PC-3 (cell line): Measurements from ENCODE around the gene LHFPL2. TPM values are rescaled to one million over a fixed set of nuclear protein-coding genes. Genes with fewer than 3 reads are reported as not detected.
"Not testable (repeated sequence)": the region's sequence is repeated elsewhere in the genome, so short reads cannot be mapped to it uniquely, and the experiment has no call there.

Experiments
- ATAC-seq: fragments of 200-7000 bp; cut with Tn5 transposase; 2 replicates; pipeline ENCODE4 v1.9.1; 2020; ENCODE audit warnings: mild to moderate bottlenecking, moderate library complexity
- BruUV-seq: library from RNA; stranded (reverse); fragments of 400-500 nt; replicated peaks from 2 replicates; lab custom pipeline; 2021; lab: Mats Ljungman, UMichigan
- CTCF ChIA-PET: fragments of 300-600 bp; sonication (Branson Sonifier 250); formaldehyde crosslinking; loops from one replicate; lab custom pipeline; 2022; ENCODE audit warnings: antibody characterized with exemption; lab: Charles Lee
- POLR2A ChIA-PET: fragments of 300-600 bp; sonication (Branson Sonifier 250); formaldehyde crosslinking; loops from one replicate; lab custom pipeline; 2022; ENCODE audit warnings: antibody characterized with exemption; ENCODE audit not compliant: unreplicated experiment; lab: Charles Lee
- DNase-seq: peaks from one replicate; pipeline ENCODE4 v3.0.0-alpha.2; 2015
- H2AFZ ChIP-seq: fragments of 300-600 bp; sonication (generic); 2 replicates; pipeline ENCODE4 v1.6.0; 2016; ENCODE audit warnings: antibody characterized with exemption, low read length
- H3F3A ChIP-seq: fragments of 300-600 bp; sonication (generic); one replicate; pipeline ENCODE4 v1.6.0; 2017; ENCODE audit warnings: antibody characterized with exemption, low read length, control low read depth, mild to moderate bottlenecking; ENCODE audit not compliant: unreplicated experiment
- H3K27ac ChIP-seq: fragments of 300-600 bp; sonication (generic); 2 replicates; pipeline ENCODE4 v1.5.1; 2016; ENCODE audit warnings: mild to moderate bottlenecking, low read length
- H3K27me3 ChIP-seq: fragments of 300-600 bp; sonication (generic); 2 replicates; pipeline ENCODE4 v1.6.1; 2016; ENCODE audit warnings: low read length, mixed read lengths
- H3K36me3 ChIP-seq: fragments of 300-600 bp; sonication (generic); 2 replicates; pipeline ENCODE4 v1.6.1; 2016; ENCODE audit warnings: low read depth, mixed run types, low read length, mixed read lengths
- H3K4me1 ChIP-seq: fragments of 300-600 bp; sonication (generic); 2 replicates; pipeline ENCODE4 v1.5.1; 2016; ENCODE audit warnings: low read length; ENCODE audit not compliant: insufficient read depth
- H3K4me2 ChIP-seq: fragments of 300-600 bp; sonication (generic); 2 replicates; pipeline ENCODE4 v1.6.0; 2016; ENCODE audit warnings: low read length
- H3K4me3 ChIP-seq: fragments of 300-600 bp; sonication (generic); 2 replicates; pipeline ENCODE4 v1.5.1; 2016; ENCODE audit warnings: mild to moderate bottlenecking, low read length, mixed read lengths
- H3K79me2 ChIP-seq: fragments of 300-600 bp; sonication (generic); 2 replicates; pipeline ENCODE4 v1.6.1; 2017; ENCODE audit warnings: low read length, mixed read lengths
- H3K9ac ChIP-seq: fragments of 300-600 bp; sonication (generic); 2 replicates; pipeline ENCODE4 v1.6.0; 2016; ENCODE audit warnings: mild to moderate bottlenecking, low read length
- H3K9me2 ChIP-seq: fragments of 300-600 bp; sonication (generic); replicated peaks from 2 replicates; pipeline ENCODE4 v1.6.1; 2016; ENCODE audit warnings: mixed run types, low read length, mixed read lengths
- H3K9me3 ChIP-seq: fragments of 300-600 bp; sonication (generic); 2 replicates; pipeline ENCODE4 v1.6.1; 2016; ENCODE audit warnings: low read length, mixed read lengths
- H4K20me1 ChIP-seq: fragments of 300-600 bp; sonication (generic); 2 replicates; pipeline ENCODE4 v1.6.1; 2016; ENCODE audit warnings: low read length, mixed read lengths
- CTCF ChIP-seq: fragments of 300-600 bp; sonication (generic); conservative IDR thresholded peaks from 2 replicates; pipeline ENCODE4 v1.5.1; 2017; ENCODE audit warnings: antibody characterized with exemption, low read depth, mild to moderate bottlenecking, low read length
- EZH2 ChIP-seq: fragments of 300-600 bp; sonication (generic); IDR thresholded peaks from one replicate; pipeline ENCODE4 v1.6.1; 2017; ENCODE audit warnings: antibody characterized with exemption, mild to moderate bottlenecking, low read length; ENCODE audit not compliant: unreplicated experiment
- EZH2phosphoT487 ChIP-seq: fragments of 300-600 bp; sonication (generic); IDR thresholded peaks from 2 replicates; pipeline ENCODE4 v1.6.1; 2018; ENCODE audit warnings: mild to moderate bottlenecking, antibody characterized with exemption, low read length, borderline replicate concordance
- intact Hi-C: fragments of 100-400 bp; cut with micrococcal nuclease; formaldehyde crosslinking; loops from 2 replicates; pipeline ENCODE4 v1.9.0; 2023
- total RNA-seq: library from RNA; depleted of rRNA; stranded (reverse); fragments of >200 nt; gene quantifications from 2 replicates; pipeline ENCODE4 v1.2.3, GENCODE V29; 2014

LHFPL2 gene
- total RNA-seq, 1 experiment from 2014 or later, result 21.7 TPM

GRCh38 chr5:78622302-78622971, 26.1 kb downstream of the LHFPL2 start:
- Histone ChIP-seq H3F3A (no peaks in the 10 kb centered on the region), H3K4me1 (peaks cover 9% of the 10 kb centered on the region; the same call in 1 of the 2 replicates), H3K36me3 (peaks cover 10% of the 10 kb centered on the region), H3K27ac (no peak overlapping the region), H3K4me3 (no peak overlapping the region), H3K27me3 (no peaks in the 10 kb centered on the region), H3K9me2 (no peaks in the 10 kb centered on the region), H3K9ac (no peak overlapping the region), H3K4me2 (no peak overlapping the region), H4K20me1 (no peaks in the 10 kb centered on the region), H3K9me3 (no peaks in the 10 kb centered on the region), H2AFZ (no peak overlapping the region), H3K79me2 (peaks cover 10% of the 10 kb centered on the region; the same call in 1 of the 2 replicates)
- no peak for DNase-seq
- TF ChIP-seq CTCF (no peak), EZH2phosphoT487 (no peak), EZH2 (no peak)
- ATAC-seq, result no peak
- BruUV-seq, result no TSS peak
- ChIA-PET POLR2A (no interaction called here), CTCF (no interaction called here)
- intact Hi-C loops, result no loop called here

- H2AFZ ChIP-seq, result no peak overlapping the region
- H3K4me2 ChIP-seq, result no peak overlapping the region
- H3K4me1 ChIP-seq, result peaks cover 13% of the 10 kb centered on the region
- H3K4me3 ChIP-seq, result no peak overlapping the region
- ChIA-PET CTCF (interaction anchor here (0.6 kb wide), 1 partner anchor 330 kb away, joined by 3 read pairs; no protein-coding TSS in a partner anchor), POLR2A (no interaction called here)
- intact Hi-C loops, result no loop called here
- H3K36me3 ChIP-seq, result peaks cover 10% of the 10 kb centered on the region
- BruUV-seq, result no TSS peak
- DNase-seq, result no peak
- H3K27me3 ChIP-seq, result no peaks in the 10 kb centered on the region
- ATAC-seq, result peak; percentile 50
- H3K9me3 ChIP-seq, result no peaks in the 10 kb centered on the region
- no peak for TF ChIP-seq CTCF
- TF ChIP-seq EZH2, result no peak
- no peak for TF ChIP-seq EZH2phosphoT487
- H3K79me2 ChIP-seq, result peaks cover 10% of the 10 kb centered on the region; the same call in 1 of the 2 replicates
- no peak overlapping the region for H3K27ac ChIP-seq
- H3F3A ChIP-seq, result no peaks in the 10 kb centered on the region
- no peaks in the 10 kb centered on the region for H4K20me1 ChIP-seq
- H3K9me2 ChIP-seq, result no peaks in the 10 kb centered on the region
- no peak overlapping the region for H3K9ac ChIP-seq
Observed at GRCh38 chr5:78621291-78621738, 27.3 kb downstream of the LHFPL2 start.

- H3K27ac ChIP-seq, intact Hi-C loops, H3K9me2 ChIP-seq, H3K4me2 ChIP-seq, H3K36me3 ChIP-seq, POLR2A ChIA-PET, H3K9ac ChIP-seq, H2AFZ ChIP-seq, CTCF ChIA-PET, H4K20me1 ChIP-seq, H3K4me3 ChIP-seq, H3F3A ChIP-seq, H3K27me3 ChIP-seq, BruUV-seq, ATAC-seq, DNase-seq, H3K9me3 ChIP-seq: not testable (repeated sequence)
- peaks cover 22% of the 10 kb centered on the region for H3K4me1 ChIP-seq
- peaks cover 11% of the 10 kb centered on the region; the same call in 1 of the 2 replicates for H3K79me2 ChIP-seq
Observed at GRCh38 chr5:78620119-78620518, 28.5 kb downstream of the LHFPL2 start.
